ENCODE measurements around the gene PDE1A.

GRCh38 chr2:182321096-182321495, 105.7 kb downstream of the PDE1A start:
- TF ChIP-seq SUZ12 (IDR thresholded peaks at IDR 0.05; ENCODE audit: extremely low read depth, insufficient read depth, insufficient read length) (no peak), ZNF274 (IDR thresholded peaks at IDR 0.05; ENCODE audit: low read depth, low read length) (no peak)
